ENCODE measurements around the gene SIRT7.

The SIRT7 gene

DNA sequence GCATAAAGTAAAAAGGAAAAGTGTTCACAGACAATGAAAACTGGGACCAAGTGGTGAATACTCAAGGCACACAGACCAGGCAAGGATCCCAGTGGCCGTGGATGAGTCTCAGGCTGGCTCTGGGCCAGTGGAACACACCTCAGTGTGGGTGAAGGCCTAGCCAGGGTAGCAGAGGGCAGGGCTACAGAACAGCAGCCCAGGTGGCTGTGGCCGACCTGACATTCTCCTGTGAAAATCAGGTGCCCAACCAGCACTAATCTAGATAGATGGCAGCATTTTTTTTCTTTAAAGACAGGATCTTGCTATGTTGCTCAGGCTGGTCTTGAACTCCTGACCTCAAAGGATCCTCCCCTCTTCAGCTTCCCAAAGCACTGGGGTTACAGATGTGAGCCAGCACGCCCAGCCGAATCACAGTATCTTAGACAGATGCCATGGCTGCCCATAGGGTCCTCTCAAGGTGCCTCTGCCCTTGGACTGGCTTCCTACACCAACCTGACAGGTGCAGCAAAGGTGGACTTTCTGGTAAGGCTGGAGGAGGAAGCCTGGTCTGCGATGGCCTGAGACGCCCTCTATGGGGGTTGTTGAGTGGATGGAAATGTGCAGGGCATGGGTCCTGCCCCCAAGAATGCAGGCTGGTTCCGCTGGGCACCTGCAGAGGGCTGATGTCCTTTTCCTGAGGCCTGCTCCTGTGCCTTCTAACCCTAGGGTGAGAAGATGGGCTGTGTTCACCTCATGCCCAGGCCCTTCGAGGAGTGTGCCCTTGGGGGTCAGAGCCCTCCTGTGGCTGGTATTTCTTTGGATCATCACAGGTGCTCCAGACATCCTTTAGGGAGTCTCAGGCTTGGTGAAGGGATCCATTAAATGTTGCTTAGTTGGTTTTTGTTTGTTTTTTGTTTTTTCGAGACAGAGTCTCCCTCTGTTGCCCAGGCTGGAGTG lies 53.9 kb downstream of the SIRT7 start:
- peaks cover 7 to 56% (median 16%) of the 10 kb centered on the region in 3 donors for H3K36me3 ChIP-seq
- DNase-seq, result no peak
- TF ChIP-seq, protein P1, sequence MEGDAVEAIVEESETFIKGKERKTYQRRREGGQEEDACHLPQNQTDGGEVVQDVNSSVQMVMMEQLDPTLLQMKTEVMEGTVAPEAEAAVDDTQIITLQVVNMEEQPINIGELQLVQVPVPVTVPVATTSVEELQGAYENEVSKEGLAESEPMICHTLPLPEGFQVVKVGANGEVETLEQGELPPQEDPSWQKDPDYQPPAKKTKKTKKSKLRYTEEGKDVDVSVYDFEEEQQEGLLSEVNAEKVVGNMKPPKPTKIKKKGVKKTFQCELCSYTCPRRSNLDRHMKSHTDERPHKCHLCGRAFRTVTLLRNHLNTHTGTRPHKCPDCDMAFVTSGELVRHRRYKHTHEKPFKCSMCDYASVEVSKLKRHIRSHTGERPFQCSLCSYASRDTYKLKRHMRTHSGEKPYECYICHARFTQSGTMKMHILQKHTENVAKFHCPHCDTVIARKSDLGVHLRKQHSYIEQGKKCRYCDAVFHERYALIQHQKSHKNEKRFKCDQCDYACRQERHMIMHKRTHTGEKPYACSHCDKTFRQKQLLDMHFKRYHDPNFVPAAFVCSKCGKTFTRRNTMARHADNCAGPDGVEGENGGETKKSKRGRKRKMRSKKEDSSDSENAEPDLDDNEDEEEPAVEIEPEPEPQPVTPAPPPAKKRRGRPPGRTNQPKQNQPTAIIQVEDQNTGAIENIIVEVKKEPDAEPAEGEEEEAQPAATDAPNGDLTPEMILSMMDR (IDR thresholded peaks at IDR 0.05), result no peak
- intact Hi-C loops (cut with DNase I; ENCODE audit: low total_unique reads), result no loop called here
- no peak overlapping the region for H3K27ac ChIP-seq
- no peak overlapping the region for H3K4me3 ChIP-seq
- no peaks in the 10 kb centered on the region for H3K27me3 ChIP-seq
- peaks cover 0 to 60% (median 34%) of the 10 kb centered on the region in 4 donors for H3K4me1 ChIP-seq
- no peaks in the 10 kb centered on the region for H3K9me3 ChIP-seq

DNA sequence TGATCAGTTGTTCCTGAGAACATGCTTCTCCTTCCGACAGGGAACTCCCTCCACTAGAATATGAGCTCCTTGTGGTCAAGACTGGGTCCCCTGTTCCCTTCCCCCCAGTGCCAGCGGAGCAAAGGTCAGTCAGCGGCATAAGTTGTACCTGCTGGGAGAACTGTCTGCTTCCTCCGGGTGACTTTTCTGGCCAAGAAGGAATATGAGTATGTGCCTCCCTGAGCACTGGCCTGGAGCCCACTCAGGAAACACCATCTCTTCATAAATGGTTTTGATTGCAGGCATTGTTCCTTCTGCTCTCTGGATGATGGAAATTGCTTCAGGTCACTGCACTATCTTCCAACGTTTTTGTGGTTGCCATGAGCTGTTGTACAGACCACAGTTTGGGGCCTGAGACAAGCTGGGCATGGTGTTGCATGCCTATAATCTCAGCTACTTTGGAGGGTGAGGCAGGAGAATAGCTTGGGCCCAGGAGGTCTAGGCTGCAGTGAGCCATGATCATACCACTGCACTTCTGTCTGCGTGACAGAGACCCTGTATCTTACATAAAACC lies 54.8 kb downstream of the SIRT7 start:
- Histone ChIP-seq H3K4me3 (no peak overlapping the region), H3K9me3 (no peaks in the 10 kb centered on the region), H3K4me1 (peaks cover 0 to 60% (median 34%) of the 10 kb centered on the region in 4 donors), H3K36me3 (peaks cover 2 to 56% (median 15%) of the 10 kb centered on the region in 3 donors), H3K27ac (peak overlapping the region in 1 of 2 donors; percentile 14), H3K27me3 (no peaks in the 10 kb centered on the region)
- DNase-seq, result no peak
- TF ChIP-seq, protein P1 (IDR thresholded peaks at IDR 0.05), result no peak
- intact Hi-C loops (cut with DNase I; ENCODE audit: low total_unique reads), result no loop called here
